Stimulated activated CD8-positive, alpha-beta memory T cell treated with anti-CD3 and anti-CD28 coated beads, Interleukin-12 subunit alpha, Interleukin-12 subunit beta, amount 100 ng/mL, for 4 hours (primary cell): ENCODE data around the gene LCE1D.

ENCODE experiments used
- DNase-seq: peaks from one replicate; pipeline ENCODE4 v3.0.0-alpha.2; 2020; ENCODE audit warnings: low read depth

The LCE1D gene

GRCh38 chr1:152817309-152817708 is 20.8 kb downstream of the LCE1D start:
- no peak for DNase-seq

- no peak for DNase-seq
Observed at GRCh38 chr1:152823294-152823693, 26.8 kb downstream of the LCE1D start.

- DNase-seq, result no peak
Observed at GRCh38 chr1:152824964-152825363, 28.4 kb downstream of the LCE1D start.

- no peak for DNase-seq
Observed at GRCh38 chr1:152827173-152827572, 30.7 kb downstream of the LCE1D start, which contains the start of gene LCE1A. LCE1A (plus strand) TSS chr1:152827473; CDS start chr1:152827473, 0 bp downstream.

GRCh38 chr1:152836870-152837269 is 40.3 kb downstream of the LCE1D start:
- no peak for DNase-seq

GRCh38 chr1:152842556-152842955 is 46.0 kb downstream of the LCE1D start, which contains the start of gene LCE6A:
LCE6A (plus strand) TSS chr1:152842856; CDS start chr1:152843521, 665 bp downstream.
- no peak for DNase-seq
